Activated CD4-positive, alpha-beta T cell treated with anti-CD3 and anti-CD28 coated beads for 36 hours (primary cell): ENCODE measurements around the gene ZFPM1. TPM values are rescaled to one million over a fixed set of nuclear protein-coding genes. Genes with fewer than 3 reads are reported as not detected.
A peak's percentile ranks its signal among the peaks of the same experiment; 100 is the strongest.

Experiments used
- ATAC-seq: fragments of 200-7000 bp; cut with Tn5 transposase; one replicate; pipeline ENCODE4 v1.10.0; 2021; ENCODE audit warnings: mild to moderate bottlenecking, moderate library complexity
- CTCF ChIA-PET: fragments of 350-600 bp; sonication (Branson Sonifier 250); formaldehyde crosslinking; loops from one replicate; lab custom pipeline; 2021; ENCODE audit warnings: antibody characterized with exemption; lab: Charles Lee
- POLR2A ChIA-PET: fragments of 350-600 bp; sonication (Branson Sonifier 250); formaldehyde crosslinking; loops from one replicate; lab custom pipeline; 2021; ENCODE audit warnings: antibody characterized with exemption, inconsistent platforms; lab: Charles Lee
- DNase-seq: peaks from one replicate; pipeline ENCODE4 v3.0.0-alpha.2; 2020
- H3K27ac Mint-ChIP-seq: one replicate; pipeline ENCODE4 v1.8.0; 2021; ENCODE audit warnings: mixed read lengths
- H3K27me3 Mint-ChIP-seq: one replicate; pipeline ENCODE4 v1.8.0; 2021; ENCODE audit warnings: mixed read lengths
- H3K36me3 Mint-ChIP-seq: one replicate; pipeline ENCODE4 v1.8.0; 2021; ENCODE audit warnings: low read depth, mixed read lengths
- H3K4me1 Mint-ChIP-seq: one replicate; pipeline ENCODE4 v1.8.0; 2021; ENCODE audit warnings: mixed read lengths
- H3K4me3 Mint-ChIP-seq: one replicate; pipeline ENCODE4 v1.8.0; 2021; ENCODE audit warnings: mild to moderate bottlenecking, moderate library complexity, mixed read lengths
- H3K9me3 Mint-ChIP-seq: one replicate; pipeline ENCODE4 v1.8.0; 2021; ENCODE audit warnings: low read depth, mixed read lengths
- intact Hi-C, 2 experiments: fragments of 100-400 bp; cut with DNase I in 1 of 2; cut with micrococcal nuclease in 1 of 2; formaldehyde crosslinking; loops; one replicate each; pipeline versions ENCODE4 v1.14.2 to v1.15.1; 2022 to 2024; cut with DNase I, micrococcal nuclease
- total RNA-seq, 2 experiments: library from RNA; stranded (reverse); gene quantifications; one replicate each; pipeline ENCODE4 v1.2.3, GENCODE V29; 2021

Gene ZFPM1
- total RNA-seq, 2 experiments from 2014 or later, result 9.9 to 12.6 TPM

- DNase-seq (no peak), ATAC-seq (no peak)
- H3K27me3 Mint-ChIP-seq, result no peaks in the 10 kb centered on the region
- H3K9me3 Mint-ChIP-seq, result no peaks in the 10 kb centered on the region
- ChIA-PET POLR2A (no interaction called here), CTCF (no interaction called here)
- H3K27ac Mint-ChIP-seq, result no peak overlapping the region
- no peaks in the 10 kb centered on the region for H3K4me1 Mint-ChIP-seq
- no peak overlapping the region for H3K4me3 Mint-ChIP-seq
- intact Hi-C loops, result no loop called here
- H3K36me3 Mint-ChIP-seq, result no peaks in the 10 kb centered on the region
These were observed 32.6 kb upstream of the ZFPM1 start for GRCh38 chr16:88420496-88420895.

- Mint-ChIP-seq H3K27me3 (no peaks in the 10 kb centered on the region), H3K27ac (no peak overlapping the region), H3K36me3 (no peaks in the 10 kb centered on the region), H3K4me1 (no peaks in the 10 kb centered on the region), H3K9me3 (no peaks in the 10 kb centered on the region), H3K4me3 (no peak overlapping the region)
- ATAC-seq, result no peak
- CTCF ChIA-PET, result no interaction called here
- POLR2A ChIA-PET, result no interaction called here
- intact Hi-C loops, result no loop called here
- DNase-seq, result no peak
These were observed 31.8 kb upstream of the ZFPM1 start for GRCh38 chr16:88421301-88421700.

GRCh38 chr16:88421871-88422433 lies 31.1 kb upstream of the ZFPM1 start:
- intact Hi-C loops, result no loop called here
- ATAC-seq (no peak), DNase-seq (no peak)
- Mint-ChIP-seq H3K9me3 (no peaks in the 10 kb centered on the region), H3K4me1 (no peaks in the 10 kb centered on the region), H3K36me3 (no peaks in the 10 kb centered on the region), H3K27me3 (no peaks in the 10 kb centered on the region), H3K27ac (no peak overlapping the region), H3K4me3 (no peak overlapping the region)
- POLR2A ChIA-PET, result no interaction called here
- CTCF ChIA-PET, result no interaction called here

GRCh38 chr16:88422733-88423447 lies 30.2 kb upstream of the ZFPM1 start:
- Mint-ChIP-seq H3K4me3 (no peak overlapping the region), H3K4me1 (no peaks in the 10 kb centered on the region), H3K27ac (no peak overlapping the region), H3K27me3 (no peaks in the 10 kb centered on the region), H3K36me3 (no peaks in the 10 kb centered on the region), H3K9me3 (no peaks in the 10 kb centered on the region)
- DNase-seq, result no peak
- intact Hi-C loops, result no loop called here
- ChIA-PET POLR2A (no interaction called here), CTCF (no interaction called here)
- no peak for ATAC-seq

GRCh38 chr16:88423448-88423850 lies 29.6 kb upstream of the ZFPM1 start:
- no peak overlapping the region for H3K4me3 Mint-ChIP-seq
- POLR2A ChIA-PET, result no interaction called here
- no peak for DNase-seq
- no peak for ATAC-seq
- H3K36me3 Mint-ChIP-seq, result no peaks in the 10 kb centered on the region
- H3K4me1 Mint-ChIP-seq, result no peaks in the 10 kb centered on the region
- CTCF ChIA-PET, result no interaction called here
- no peaks in the 10 kb centered on the region for H3K9me3 Mint-ChIP-seq
- no peaks in the 10 kb centered on the region for H3K27me3 Mint-ChIP-seq
- intact Hi-C loops, result no loop called here
- H3K27ac Mint-ChIP-seq, result no peak overlapping the region

- no peak for ATAC-seq
- Mint-ChIP-seq H3K4me1 (no peaks in the 10 kb centered on the region), H3K27ac (no peak overlapping the region), H3K4me3 (no peak overlapping the region), H3K9me3 (no peaks in the 10 kb centered on the region), H3K27me3 (no peaks in the 10 kb centered on the region), H3K36me3 (no peaks in the 10 kb centered on the region)
- DNase-seq, result no peak
- ChIA-PET CTCF (no interaction called here), POLR2A (no interaction called here)
- intact Hi-C loops, result no loop called here
These were observed 28.4 kb upstream of the ZFPM1 start for GRCh38 chr16:88424587-88425235.

GRCh38 chr16:88426018-88426417 lies 27.1 kb upstream of the ZFPM1 start:
- ChIA-PET POLR2A (no interaction called here), CTCF (no interaction called here)
- DNase-seq (no peak), ATAC-seq (no peak)
- H3K27me3 Mint-ChIP-seq, result no peaks in the 10 kb centered on the region
- H3K9me3 Mint-ChIP-seq, result no peaks in the 10 kb centered on the region
- no peaks in the 10 kb centered on the region for H3K4me1 Mint-ChIP-seq
- intact Hi-C loops, result no loop called here
- H3K4me3 Mint-ChIP-seq, result no peak overlapping the region
- no peak overlapping the region for H3K27ac Mint-ChIP-seq
- H3K36me3 Mint-ChIP-seq, result no peaks in the 10 kb centered on the region

GRCh38 chr16:88427376-88427775 lies 25.7 kb upstream of the ZFPM1 start:
- Mint-ChIP-seq H3K9me3 (no peaks in the 10 kb centered on the region), H3K4me1 (no peaks in the 10 kb centered on the region), H3K4me3 (no peak overlapping the region), H3K27ac (no peak overlapping the region), H3K36me3 (no peaks in the 10 kb centered on the region), H3K27me3 (no peaks in the 10 kb centered on the region)
- no peak for ATAC-seq
- intact Hi-C loops, result no loop called here
- POLR2A ChIA-PET, result no interaction called here
- DNase-seq, result no peak
- CTCF ChIA-PET, result interaction anchor here (0.6 kb wide), 1 partner anchor 12 kb away, joined by 6 read pairs; no protein-coding TSS in a partner anchor

- H3K4me1 Mint-ChIP-seq, result no peaks in the 10 kb centered on the region
- ATAC-seq (no peak), DNase-seq (no peak)
- POLR2A ChIA-PET, result no interaction called here
- no peaks in the 10 kb centered on the region for H3K36me3 Mint-ChIP-seq
- H3K9me3 Mint-ChIP-seq, result no peaks in the 10 kb centered on the region
- intact Hi-C loops, result no loop called here
- CTCF ChIA-PET, result no interaction called here
- H3K27me3 Mint-ChIP-seq, result no peaks in the 10 kb centered on the region
- no peak overlapping the region for H3K4me3 Mint-ChIP-seq
- H3K27ac Mint-ChIP-seq, result no peak overlapping the region
These were observed 24.9 kb upstream of the ZFPM1 start for GRCh38 chr16:88428156-88428555.

GRCh38 chr16:88428616-88429386 lies 24.3 kb upstream of the ZFPM1 start:
- no peaks in the 10 kb centered on the region for H3K9me3 Mint-ChIP-seq
- CTCF ChIA-PET, result no interaction called here
- DNase-seq (no peak), ATAC-seq (no peak)
- no peaks in the 10 kb centered on the region for H3K4me1 Mint-ChIP-seq
- no peaks in the 10 kb centered on the region for H3K36me3 Mint-ChIP-seq
- intact Hi-C loops, result no loop called here
- no peak overlapping the region for H3K4me3 Mint-ChIP-seq
- H3K27me3 Mint-ChIP-seq, result no peaks in the 10 kb centered on the region
- POLR2A ChIA-PET, result no interaction called here
- H3K27ac Mint-ChIP-seq, result no peak overlapping the region

GRCh38 chr16:88429387-88430184 lies 23.5 kb upstream of the ZFPM1 start:
- no peak for ATAC-seq
- ChIA-PET CTCF (interaction anchor here (1.0 kb wide), 1 partner anchor 133 kb away, joined by 3 read pairs; no protein-coding TSS in a partner anchor), POLR2A (no interaction called here)
- Mint-ChIP-seq H3K4me1 (no peaks in the 10 kb centered on the region), H3K4me3 (peak overlapping the region; percentile 38), H3K27me3 (no peaks in the 10 kb centered on the region), H3K27ac (peak overlapping the region; percentile 65), H3K36me3 (no peaks in the 10 kb centered on the region), H3K9me3 (no peaks in the 10 kb centered on the region)
- intact Hi-C loops, result loop anchor here in 1 of 2 experiments (10.0 kb wide), 2 partner anchors 235 to 655 kb away; no protein-coding TSS in a partner anchor
- no peak for DNase-seq
